ENCODE data around the gene OPRM1. TPM values are rescaled to one million over a fixed set of nuclear protein-coding genes. Genes with fewer than 3 reads are reported as not detected.
"Not testable (repeated sequence)": the region's sequence is repeated elsewhere in the genome, so short reads cannot be mapped to it uniquely, and the experiment has no call there.

OPRM1 gene
- total RNA-seq, 4 donors from 2014 or later: not detected

DNA sequence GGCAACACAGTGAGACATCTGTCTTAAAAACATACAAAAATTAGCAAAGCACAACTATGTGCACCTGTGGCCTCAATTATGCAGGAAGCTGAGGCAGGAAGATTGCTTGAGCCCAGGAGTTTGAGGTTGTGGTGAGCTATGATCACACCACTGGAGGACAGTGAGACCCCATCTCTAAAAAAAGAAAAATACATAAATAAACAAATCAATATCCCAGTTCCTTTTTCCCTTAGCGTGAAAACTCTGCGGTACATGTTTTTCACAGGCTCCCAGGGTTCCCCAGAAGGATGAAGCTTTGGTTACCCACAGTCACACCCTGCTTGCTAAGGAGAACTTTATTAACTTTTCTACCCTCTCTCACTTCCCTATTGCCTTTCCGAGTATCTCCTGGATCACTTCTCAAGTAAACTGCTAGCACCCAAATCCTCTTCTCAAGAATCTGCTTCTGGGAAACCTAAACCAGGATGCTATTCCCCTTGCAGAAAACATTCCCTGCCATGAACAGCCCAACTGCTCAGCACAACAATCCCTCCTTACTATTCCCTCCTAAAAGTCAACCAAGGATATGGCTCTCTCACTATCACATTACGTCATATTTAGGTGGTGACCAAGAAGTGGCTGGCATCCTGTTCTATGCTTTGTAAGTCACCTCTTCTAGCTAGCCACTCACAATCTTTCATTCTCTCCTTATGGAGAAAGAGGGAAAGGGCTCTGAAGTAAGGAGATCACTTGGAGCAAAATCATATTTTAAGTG lies 195.2 kb downstream of the OPRM1 start:
- Histone ChIP-seq H3K4me3 (no peak overlapping the region), H3K27me3 (no peaks in the 10 kb centered on the region), H3K4me1 (peaks cover 0 to 5% (median 0%) of the 10 kb centered on the region in 4 donors), H3K27ac (no peak overlapping the region), H3K36me3 (no peaks in the 10 kb centered on the region), H3K9me3 (no peaks in the 10 kb centered on the region)
- TF ChIP-seq, protein P1, sequence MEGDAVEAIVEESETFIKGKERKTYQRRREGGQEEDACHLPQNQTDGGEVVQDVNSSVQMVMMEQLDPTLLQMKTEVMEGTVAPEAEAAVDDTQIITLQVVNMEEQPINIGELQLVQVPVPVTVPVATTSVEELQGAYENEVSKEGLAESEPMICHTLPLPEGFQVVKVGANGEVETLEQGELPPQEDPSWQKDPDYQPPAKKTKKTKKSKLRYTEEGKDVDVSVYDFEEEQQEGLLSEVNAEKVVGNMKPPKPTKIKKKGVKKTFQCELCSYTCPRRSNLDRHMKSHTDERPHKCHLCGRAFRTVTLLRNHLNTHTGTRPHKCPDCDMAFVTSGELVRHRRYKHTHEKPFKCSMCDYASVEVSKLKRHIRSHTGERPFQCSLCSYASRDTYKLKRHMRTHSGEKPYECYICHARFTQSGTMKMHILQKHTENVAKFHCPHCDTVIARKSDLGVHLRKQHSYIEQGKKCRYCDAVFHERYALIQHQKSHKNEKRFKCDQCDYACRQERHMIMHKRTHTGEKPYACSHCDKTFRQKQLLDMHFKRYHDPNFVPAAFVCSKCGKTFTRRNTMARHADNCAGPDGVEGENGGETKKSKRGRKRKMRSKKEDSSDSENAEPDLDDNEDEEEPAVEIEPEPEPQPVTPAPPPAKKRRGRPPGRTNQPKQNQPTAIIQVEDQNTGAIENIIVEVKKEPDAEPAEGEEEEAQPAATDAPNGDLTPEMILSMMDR (IDR thresholded peaks at IDR 0.05): no peak
- TF ChIP-seq POLR2A (IDR thresholded peaks at IDR 0.05) (no peak), EP300 (IDR thresholded peaks at IDR 0.05) (no peak)
- no peak for DNase-seq (ENCODE audit: low spot score in 2 of 2)
- WGBS, 2 donors: 85 to 90% methylated on average over 4 of the region's 4 CpGs

DNA sequence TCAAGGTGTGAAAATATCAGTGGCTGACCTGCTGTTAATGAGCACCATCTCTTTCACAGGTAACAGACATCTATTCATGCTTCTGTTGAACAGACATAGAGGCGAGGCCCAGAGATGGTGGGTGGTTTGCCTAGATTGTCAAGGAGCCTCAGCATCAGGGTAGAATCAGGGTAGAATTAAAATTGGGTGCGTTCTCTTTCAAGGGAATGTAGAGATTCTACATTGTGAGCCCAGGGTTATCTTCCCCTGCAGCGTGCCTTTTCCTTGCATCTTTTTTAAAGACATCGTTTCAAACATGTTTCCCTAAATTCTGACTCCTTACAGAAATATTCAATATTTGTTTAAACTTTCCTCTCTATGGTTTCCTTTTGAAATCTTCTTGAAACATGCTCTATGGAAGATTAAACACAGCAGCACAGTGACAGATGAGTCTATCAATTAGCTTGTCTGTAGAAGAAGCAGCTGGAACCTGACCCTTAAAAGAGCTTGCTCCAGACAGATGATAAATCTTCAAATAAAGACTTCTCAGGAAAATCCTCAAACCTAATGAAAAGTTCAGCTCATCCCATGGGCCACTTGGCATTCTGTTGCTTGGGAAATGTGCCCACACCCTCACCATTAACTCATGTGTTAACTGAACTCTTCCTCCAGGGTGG lies 197.7 kb downstream of the OPRM1 start:
- WGBS, 2 donors: 81 to 84% methylated on average over 4 of the region's 4 CpGs
- Histone ChIP-seq H3K4me1 (peaks cover 0 to 5% (median 0%) of the 10 kb centered on the region in 4 donors), H3K27me3 (no peaks in the 10 kb centered on the region)

DNA sequence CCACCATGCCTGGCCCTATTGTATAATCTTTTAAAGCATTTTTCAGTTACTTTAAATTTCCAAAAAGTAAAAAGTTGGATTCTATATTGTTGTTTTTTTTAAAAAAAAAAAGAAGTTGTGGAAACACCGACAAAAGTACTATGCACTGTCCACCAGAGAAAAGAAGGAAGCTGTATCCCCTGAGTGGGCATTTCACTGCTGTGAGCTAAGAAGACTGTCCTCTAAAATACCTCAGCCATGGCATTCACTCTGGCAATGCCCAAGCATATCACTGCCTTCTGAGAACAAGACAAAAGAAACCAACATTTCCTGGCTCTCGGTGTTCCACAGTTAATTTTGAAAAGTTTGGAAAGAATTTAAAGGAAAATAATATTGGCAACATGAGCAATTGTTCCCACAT lies 199.8 kb downstream of the OPRM1 start:
- no peaks in the 10 kb centered on the region for H3K36me3 ChIP-seq
- no peak for DNase-seq (ENCODE audit: low spot score in 2 of 2)
- H3K4me3 ChIP-seq: no peak overlapping the region
- no peak for TF ChIP-seq POLR2A (IDR thresholded peaks at IDR 0.05)
- TF ChIP-seq, protein P1 (IDR thresholded peaks at IDR 0.05): no peak
- TF ChIP-seq EP300 (IDR thresholded peaks at IDR 0.05): no peak
- 44 to 50% methylated on average over 2 of the region's 2 CpGs for WGBS, 2 donors
- H3K27me3 ChIP-seq: no peaks in the 10 kb centered on the region
- no peak overlapping the region for H3K27ac ChIP-seq
- H3K4me1 ChIP-seq: no peaks in the 10 kb centered on the region
- no peaks in the 10 kb centered on the region for H3K9me3 ChIP-seq

More for the DNA sequence above, 197.7 kb downstream of the OPRM1 start:
- no peak for DNase-seq (ENCODE audit: low spot score in 2 of 2)
- Histone ChIP-seq H3K4me3 (no peak overlapping the region), H3K27ac (no peak overlapping the region), H3K9me3 (no peaks in the 10 kb centered on the region), H3K36me3 (no peaks in the 10 kb centered on the region)
- TF ChIP-seq POLR2A (IDR thresholded peaks at IDR 0.05) (no peak), EP300 (IDR thresholded peaks at IDR 0.05) (no peak)
- TF ChIP-seq, protein P1 (IDR thresholded peaks at IDR 0.05): no peak

DNA sequence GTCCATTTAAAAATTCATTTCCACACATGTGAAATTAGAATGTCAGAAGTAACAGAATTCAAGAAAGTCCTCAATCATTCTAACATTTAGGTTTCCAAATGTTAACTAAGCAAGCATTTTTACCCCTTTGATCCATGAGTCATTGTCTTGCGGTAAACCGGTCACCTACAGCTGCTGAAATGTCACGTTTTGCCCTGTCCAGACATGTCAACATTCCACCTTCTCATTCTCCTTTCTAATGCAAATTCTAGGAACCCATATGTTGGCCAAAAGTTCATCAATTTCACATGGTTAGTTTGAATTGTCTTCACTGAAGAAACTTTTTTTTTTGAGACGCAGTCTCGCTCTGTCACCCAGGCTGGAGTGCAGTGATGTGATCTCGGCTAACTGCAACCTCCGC lies 200.4 kb downstream of the OPRM1 start:
- Histone ChIP-seq H3K27me3 (no peaks in the 10 kb centered on the region), H3K4me3 (no peak overlapping the region), H3K36me3 (no peaks in the 10 kb centered on the region), H3K9me3 (no peaks in the 10 kb centered on the region), H3K27ac (no peak overlapping the region), H3K4me1 (no peaks in the 10 kb centered on the region)
- 80 to 88% methylated on average over 7 of the region's 7 CpGs for WGBS, 2 donors
- no peak for DNase-seq (ENCODE audit: low spot score in 2 of 2)
- TF ChIP-seq, protein P1 (IDR thresholded peaks at IDR 0.05): no peak
- TF ChIP-seq EP300 (IDR thresholded peaks at IDR 0.05) (no peak), POLR2A (IDR thresholded peaks at IDR 0.05) (no peak)

DNA sequence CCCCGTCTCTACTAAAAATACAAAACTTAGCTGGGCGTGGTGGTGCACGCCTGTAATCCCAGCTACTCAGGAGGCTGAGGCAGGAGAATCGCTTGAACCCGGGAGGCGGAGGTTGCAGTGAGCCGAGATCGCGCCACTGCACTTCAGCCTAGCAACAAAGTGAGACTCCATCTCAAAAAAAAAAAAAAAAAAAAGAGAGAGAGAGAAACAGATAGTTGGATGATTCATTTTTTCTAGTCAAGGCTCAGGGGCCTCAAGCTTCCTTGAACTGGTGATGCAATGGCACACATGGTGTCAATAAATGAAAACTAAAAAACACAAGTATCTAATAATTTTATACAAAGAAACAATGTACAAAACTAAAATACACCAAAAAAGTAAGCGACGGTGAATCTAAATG lies 202.0 kb downstream of the OPRM1 start:
- H3K36me3 ChIP-seq; H3K27me3 ChIP-seq; H3K4me3 ChIP-seq; DNase-seq (ENCODE audit: low spot score in 2 of 2); H3K27ac ChIP-seq; H3K9me3 ChIP-seq; H3K4me1 ChIP-seq: not testable (repeated sequence)
- WGBS, 2 donors: 92 to 98% methylated on average over 11 of the region's 11 CpGs
